GM19463 (cell line): ENCODE data around the gene STAMBP.

Experiments
- ATAC-seq: cut with Tn5 transposase; IDR thresholded peaks from one replicate; pipeline ENCODE4 v1.9.1; 2021; ENCODE audit warnings: mild to moderate bottlenecking, moderate library complexity; ENCODE audit not compliant: unreplicated experiment

STAMBP gene

DNA sequence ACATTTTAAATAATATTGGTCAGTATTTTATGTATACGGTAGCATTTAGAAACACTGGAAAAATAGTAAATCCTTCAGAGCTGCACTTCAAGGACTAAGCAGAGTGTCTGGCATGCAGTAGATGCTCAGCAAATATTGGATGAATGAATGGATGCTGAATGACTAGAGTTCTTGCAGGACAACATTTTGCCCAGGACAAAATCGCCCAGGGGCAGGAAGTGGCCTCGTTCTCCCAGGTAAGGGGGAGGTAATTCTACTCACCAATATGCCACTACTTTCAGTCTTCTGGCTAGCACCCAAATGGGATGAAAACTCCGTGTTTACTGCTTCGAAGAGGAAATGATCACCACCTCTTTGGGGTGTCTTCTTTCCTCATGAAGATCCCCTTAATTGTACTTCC is 93.9 kb downstream of the STAMBP start:
- ATAC-seq = no peak
